GM20000 (cell line): ENCODE results near the gene GRB7.
"Not testable (repeated sequence)": the region's sequence is repeated elsewhere in the genome, so short reads cannot be mapped to it uniquely, and the experiment has no call there.

Source experiments
- DNase-seq: peaks from one replicate; pipeline ENCODE4 v3.0.0; 2012; ENCODE audit warnings: low spot score
- TF ChIP-seq, protein P1 (sequence below): IDR thresholded peaks from 2 replicates; pipeline ENCODE4 v1.5.1; 2012; ENCODE audit warnings: mild to moderate bottlenecking, control low read depth; ENCODE audit errors: extremely low read depth, missing control alignments

The GRB7 gene

DNA sequence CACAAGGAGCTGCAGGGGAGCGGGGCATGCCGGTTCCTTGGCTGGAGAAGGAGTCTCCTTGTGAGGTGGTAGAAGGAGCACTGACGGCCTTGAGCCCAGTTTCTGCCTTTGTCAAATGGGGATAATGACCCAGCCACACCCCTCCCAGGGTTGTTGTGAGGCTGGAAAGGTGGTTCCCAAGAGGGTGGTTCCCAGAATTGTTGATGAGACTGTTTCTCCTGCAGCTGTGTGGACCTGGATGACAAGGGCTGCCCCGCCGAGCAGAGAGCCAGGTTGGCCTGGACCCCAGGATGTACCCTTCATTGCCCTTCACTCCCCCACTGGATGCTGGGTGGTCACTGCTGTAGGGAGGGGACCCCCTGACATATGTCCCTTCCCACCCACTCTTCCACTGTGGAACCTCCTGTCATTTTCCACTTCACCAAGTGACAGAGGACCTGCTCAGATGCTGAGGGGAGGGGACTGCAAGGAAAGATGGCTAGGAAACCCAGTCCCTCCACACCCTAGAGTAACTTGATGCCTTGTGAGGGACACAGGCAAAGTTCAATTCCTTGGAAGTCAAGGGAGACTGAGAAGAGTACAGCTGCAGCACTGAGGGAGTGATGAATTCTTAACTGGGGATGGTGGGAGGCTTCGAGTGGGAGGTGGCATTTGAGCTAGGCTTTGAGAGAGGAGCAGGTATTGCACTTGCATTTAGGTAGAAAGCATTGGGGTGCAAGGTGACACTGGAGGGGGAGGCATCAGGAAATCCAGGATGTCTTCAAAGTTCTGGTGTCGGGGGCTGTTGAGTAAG, 18.0 kb upstream of the GRB7 start:
- DNase-seq: no peak
- TF ChIP-seq, protein P1, sequence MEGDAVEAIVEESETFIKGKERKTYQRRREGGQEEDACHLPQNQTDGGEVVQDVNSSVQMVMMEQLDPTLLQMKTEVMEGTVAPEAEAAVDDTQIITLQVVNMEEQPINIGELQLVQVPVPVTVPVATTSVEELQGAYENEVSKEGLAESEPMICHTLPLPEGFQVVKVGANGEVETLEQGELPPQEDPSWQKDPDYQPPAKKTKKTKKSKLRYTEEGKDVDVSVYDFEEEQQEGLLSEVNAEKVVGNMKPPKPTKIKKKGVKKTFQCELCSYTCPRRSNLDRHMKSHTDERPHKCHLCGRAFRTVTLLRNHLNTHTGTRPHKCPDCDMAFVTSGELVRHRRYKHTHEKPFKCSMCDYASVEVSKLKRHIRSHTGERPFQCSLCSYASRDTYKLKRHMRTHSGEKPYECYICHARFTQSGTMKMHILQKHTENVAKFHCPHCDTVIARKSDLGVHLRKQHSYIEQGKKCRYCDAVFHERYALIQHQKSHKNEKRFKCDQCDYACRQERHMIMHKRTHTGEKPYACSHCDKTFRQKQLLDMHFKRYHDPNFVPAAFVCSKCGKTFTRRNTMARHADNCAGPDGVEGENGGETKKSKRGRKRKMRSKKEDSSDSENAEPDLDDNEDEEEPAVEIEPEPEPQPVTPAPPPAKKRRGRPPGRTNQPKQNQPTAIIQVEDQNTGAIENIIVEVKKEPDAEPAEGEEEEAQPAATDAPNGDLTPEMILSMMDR: no peak

DNA sequence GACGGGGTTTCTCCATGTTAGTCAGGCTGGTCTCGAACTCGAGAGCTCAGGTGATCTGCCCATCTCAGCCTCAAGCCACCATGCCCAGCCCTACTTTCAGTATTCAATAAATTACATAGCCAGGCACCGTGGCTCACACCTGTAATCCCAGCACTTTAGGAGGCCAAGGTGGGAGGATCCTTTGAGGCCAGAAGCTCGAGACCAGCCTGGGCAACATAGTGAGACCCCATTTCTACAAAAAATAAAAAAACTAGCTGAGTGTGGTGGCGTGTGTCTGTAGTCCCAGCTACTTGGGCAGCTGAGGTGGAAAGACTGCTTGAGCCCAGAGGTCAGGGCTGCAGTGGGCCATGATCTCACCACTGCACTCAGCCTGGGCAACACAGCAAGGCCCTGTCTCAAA, 15.6 kb upstream of the GRB7 start:
- TF ChIP-seq, protein P1: no peak
- DNase-seq: no peak

- no peak for DNase-seq
Observed at GRCh38 chr17:39722965-39723848, 14.5 kb upstream of the GRB7 start.

GRCh38 chr17:39724731-39725130, 13.0 kb upstream of the GRB7 start:
- DNase-seq: no peak
- TF ChIP-seq, protein P1: no peak

More at GRCh38 chr17:39722965-39723848, 14.5 kb upstream of the GRB7 start:
- TF ChIP-seq, protein P1: no peak

DNA sequence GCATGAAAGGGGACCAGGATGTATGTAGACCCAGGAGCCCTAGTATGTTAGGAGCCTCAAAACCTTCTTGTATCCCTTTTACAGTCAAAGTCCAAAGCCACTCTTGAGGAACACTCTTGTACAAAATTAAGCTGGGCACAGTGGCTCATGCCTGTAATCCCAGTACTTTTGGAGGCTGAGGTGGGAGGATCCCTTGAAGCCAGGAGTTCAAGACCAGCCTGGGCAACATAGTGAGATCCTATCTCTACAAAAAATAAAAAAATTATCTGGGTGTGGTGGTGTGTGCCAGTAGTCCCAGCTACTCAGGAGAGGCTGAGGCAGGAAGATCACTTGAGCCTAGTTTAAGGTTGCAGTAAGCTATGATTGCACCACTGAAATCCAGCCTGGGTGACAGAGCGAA, 11.8 kb upstream of the GRB7 start:
- not testable (repeated sequence) for DNase-seq

DNA sequence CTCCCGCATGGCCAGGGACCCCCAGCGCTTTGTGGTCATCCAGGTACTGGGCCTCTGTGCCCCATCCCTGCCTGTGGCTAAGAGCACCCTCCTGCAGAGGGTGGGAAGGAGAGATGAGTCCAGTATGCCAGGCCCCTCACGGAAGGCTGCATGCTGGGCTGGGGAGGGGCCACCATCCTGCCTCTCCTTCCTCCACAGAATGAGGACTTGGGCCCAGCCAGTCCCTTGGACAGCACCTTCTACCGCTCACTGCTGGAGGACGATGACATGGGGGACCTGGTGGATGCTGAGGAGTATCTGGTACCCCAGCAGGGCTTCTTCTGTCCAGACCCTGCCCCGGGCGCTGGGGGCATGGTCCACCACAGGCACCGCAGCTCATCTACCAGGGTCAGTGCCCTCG, 11.1 kb upstream of the GRB7 start:
- TF ChIP-seq, protein P1: no peak
- DNase-seq: no peak

- TF ChIP-seq, protein P1: no peak
- no peak for DNase-seq
Observed at GRCh38 chr17:39727556-39727955, 10.2 kb upstream of the GRB7 start.
